ENCODE data around the gene KCNH2.
A peak's percentile ranks its signal among the peaks of the same experiment; 100 is the strongest.
"Not testable (repeated sequence)": the region's sequence is repeated elsewhere in the genome, so short reads cannot be mapped to it uniquely, and the experiment has no call there.

KCNH2 gene

DNA sequence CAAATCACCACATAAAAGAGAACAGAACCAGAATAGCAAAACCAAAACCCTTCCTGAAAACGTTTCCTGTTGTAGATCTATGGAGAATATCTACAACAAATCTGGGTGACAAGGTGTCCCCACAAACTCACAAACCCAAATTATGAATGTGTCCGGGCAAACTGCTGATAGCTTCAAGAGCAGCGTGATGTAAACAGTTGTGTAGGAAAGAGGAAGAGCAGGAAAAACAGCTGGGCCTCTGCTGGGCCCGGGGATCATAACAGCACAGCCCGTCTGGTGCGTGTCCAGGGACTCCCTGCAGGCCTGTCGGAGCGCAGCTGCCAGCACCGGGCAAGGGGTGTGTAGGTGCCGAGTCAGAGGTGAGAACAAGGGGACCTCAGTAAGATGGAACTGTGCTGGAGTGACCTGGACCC is 53.7 kb downstream of the KCNH2 start:
- DNase-seq: no peak

DNA sequence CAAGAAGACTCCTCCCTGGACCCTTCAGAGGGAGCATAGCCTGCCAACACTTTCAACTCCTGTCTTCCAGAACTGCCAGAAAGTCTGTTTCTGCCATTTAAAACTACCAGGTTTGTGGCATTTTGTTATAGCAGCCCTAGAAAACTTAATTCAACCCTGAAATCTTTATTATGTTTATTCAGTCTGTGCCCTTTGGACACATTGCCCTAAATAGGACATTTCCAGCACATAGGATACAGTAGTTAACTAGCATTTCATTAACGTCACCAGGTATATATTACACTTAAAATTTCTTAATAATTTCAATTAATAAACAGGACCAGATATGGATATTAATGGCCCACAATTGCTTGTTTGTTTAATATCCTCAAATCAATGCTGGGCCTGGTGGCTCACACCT is 54.3 kb downstream of the KCNH2 start:
- DNase-seq: no peak

DNA sequence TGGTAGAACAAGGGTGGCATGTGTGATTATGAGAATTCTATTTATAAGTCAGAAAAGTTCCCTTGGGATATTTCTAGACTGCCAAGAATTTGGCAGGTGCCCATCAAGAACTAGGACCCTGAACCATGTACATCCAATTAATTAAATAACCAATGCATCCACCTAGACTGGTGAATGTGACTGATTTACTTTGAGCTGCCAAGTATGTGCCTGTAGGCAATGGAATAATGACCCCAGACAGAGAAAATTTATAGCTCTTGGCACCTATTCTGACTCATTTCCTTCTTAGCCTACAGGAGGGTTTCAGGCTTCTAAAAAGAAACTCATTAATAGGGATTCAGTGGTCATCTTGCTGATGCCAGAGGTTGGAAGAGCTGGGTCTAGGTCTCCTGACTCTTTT is 54.9 kb downstream of the KCNH2 start:
- peak in 1 of 2 experiments; percentile 24 for DNase-seq

DNA sequence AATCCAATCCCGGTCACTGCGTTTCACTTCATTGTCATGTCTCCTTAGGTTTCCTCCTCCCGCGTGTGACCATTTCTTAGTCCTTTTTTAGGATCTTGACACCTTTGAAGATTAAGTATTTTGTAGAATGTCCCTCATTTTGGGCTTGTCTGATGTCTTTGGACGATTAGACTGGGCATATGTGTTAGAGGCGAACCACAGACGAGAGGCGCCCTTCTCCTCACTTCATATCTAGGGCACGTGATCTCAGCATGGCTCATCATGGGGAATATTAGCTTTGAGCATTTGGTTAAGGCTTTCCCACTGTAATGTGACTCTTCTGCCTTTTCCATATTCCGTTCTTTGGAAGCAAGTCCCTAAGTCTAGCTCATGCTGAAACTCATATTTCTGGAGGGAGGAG is 59.0 kb downstream of the KCNH2 start:
- DNase-seq: no peak

DNA sequence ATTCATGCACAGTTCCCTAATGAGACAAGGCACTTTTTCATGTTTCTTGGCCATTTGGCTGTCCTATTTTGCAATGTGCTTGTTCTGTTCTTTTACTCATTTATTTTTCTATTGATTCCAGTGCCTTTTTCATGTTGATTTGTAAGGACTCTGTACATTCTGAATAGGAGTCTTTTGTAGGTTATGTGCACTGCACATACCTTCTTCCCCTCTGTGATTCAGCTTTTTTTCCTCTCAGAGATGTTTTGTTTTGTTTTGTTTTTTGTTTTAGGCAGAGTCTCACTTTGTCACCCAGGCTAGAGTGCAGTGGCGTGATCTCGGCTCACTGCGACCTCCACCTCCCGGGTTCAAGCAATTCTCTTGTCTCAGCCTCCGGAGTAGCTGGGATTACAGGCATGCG is 59.7 kb downstream of the KCNH2 start:
- DNase-seq: no peak

DNA sequence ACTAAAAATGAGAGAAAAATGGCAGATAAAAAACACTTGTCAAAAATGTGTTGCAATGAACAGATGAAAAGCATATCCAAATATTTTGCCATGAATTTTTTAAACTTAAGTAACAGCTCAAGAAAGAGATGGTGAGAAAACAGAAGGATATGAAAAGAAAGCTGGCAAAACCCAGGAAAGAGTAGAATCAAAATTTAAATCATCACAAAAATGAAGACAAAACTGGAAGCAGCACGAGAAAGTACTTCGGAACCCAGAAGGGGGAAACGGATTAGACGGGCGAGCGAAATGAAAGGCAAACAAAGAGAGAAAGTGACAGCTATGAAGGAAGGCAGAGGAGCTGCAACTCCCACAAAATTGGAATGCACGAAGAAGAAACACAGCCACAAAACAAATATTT is 60.2 kb downstream of the KCNH2 start:
- no peak for DNase-seq

DNA sequence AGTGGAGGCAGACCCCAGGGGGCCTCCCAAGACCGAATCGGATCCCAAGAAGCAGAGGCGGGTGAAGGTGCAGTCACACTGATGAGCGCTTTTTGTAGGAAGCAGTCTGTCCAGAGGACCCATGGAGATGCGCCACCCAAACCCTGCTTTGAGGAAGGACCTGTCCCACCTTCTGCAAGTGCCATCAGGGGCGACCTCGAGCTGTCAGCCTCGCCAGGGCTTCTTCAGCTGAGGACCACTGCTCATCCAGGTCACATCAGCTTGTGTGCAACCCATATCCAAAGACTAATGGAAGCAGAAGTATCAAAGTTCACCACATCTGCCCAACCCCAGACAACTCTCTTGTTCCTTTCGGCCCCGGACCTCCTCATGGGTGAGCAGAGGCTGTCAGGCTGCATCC is 61.5 kb downstream of the KCNH2 start:
- DNase-seq: no peak

DNA sequence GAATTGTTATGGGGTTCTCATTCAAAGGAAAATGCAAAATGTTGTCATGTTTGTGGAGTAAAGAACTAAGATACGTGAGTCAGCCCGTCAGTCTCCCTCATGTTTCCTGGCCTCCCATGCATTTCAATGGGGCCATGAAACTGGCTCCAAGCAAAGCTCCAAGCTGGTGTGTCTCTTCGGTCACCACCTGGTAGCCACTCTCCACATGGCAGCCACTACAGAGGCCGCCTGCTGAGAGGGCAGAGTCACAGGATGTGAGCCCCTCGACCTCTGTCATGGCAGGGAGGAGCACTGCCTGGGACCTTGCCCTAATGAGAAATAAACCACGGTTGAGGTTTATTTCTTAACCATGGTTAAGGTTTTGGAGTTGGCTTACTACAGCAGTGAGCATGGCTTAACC is 63.2 kb downstream of the KCNH2 start:
- no peak for DNase-seq

DNA sequence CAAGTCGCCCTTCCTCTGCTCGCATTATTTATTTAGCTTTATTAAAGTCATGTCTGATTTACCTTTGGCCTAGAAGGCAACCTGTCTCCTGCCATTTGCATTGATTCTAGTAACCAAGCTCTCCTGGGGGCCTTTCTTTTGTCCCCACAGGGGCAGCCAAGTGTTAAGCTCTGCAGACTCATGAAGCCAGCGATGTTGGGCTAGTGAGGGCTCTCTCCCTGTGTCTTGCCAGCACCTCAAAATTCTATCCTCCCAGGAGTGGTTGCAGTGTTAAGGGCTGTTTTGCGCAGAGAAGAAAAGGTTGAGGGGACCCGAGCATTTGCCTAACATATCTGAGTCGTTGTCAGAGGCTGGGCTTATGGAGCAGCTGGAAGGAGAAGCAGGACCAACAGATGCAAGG is 63.9 kb downstream of the KCNH2 start:
- DNase-seq: no peak

DNA sequence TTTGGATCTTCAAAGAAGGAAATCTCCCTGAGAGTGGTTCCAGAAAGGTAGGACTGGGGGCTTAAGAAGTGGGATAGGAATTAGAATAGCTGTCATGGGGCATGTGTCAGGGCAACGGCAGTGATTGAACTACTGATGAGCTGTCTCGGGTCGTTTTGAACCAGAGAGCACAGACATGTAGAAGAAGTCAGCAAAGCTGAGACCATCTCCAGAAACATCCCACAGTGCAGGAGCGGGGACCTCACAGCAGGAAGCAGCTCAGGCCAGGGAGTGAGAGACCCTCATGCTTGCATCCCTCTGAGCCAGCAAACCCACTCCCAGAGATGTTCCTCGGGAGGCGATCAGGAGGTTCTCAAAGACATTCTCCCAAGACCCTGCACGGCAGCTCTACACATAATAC is 65.7 kb downstream of the KCNH2 start:
- DNase-seq: no peak

DNA sequence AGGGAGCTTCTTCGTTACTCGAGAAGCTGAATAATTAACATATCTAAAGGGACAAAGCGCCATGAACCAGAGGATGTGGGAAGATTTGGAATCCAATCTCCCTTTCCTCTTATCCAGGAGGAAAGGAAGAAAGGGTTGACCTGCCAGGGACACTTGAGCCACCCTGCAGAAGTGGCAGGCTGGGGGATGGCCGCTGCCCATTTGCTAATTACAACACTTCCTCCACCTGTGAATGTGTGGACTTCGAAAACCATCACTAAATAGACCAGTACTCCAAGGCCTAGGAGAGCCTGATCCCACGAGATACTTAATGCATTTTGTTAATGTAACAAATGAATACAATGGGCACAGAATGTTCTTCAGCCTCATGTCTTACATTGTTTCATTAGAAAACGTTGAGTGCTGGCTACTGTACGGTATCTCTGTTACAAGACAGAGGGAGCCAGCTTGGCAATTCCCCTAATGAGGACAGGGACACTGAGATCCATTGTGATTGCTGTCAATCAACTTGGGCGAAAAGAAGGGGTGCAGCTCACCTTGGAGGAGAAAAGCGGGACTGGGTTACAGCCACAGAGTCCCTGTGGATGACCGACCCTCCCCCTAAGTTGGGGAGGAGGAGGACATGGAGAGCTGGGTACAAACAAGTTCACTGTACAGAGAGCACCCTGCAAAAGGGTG is 66.4 kb downstream of the KCNH2 start:
- no peak for DNase-seq

DNA sequence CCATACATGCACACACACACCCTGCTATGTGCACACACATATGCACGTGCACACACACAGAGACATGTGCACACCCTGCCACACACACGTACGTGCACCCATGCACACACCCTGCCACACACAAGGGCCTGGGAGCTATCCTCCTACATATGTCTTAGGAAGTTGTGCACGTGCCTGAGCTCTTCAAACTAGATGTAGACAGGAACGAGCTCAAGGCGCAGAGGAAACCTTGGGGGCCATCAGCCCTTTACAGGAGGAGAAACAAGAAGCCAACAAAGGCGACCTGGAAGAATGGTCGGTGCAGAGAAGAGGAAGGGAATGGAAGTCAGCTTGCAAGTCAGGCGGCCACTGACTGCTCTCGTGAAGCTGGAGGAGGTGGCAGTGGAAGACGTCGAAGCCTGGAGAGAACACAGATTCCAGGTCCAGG is 67.1 kb downstream of the KCNH2 start:
- no peak for DNase-seq

DNA sequence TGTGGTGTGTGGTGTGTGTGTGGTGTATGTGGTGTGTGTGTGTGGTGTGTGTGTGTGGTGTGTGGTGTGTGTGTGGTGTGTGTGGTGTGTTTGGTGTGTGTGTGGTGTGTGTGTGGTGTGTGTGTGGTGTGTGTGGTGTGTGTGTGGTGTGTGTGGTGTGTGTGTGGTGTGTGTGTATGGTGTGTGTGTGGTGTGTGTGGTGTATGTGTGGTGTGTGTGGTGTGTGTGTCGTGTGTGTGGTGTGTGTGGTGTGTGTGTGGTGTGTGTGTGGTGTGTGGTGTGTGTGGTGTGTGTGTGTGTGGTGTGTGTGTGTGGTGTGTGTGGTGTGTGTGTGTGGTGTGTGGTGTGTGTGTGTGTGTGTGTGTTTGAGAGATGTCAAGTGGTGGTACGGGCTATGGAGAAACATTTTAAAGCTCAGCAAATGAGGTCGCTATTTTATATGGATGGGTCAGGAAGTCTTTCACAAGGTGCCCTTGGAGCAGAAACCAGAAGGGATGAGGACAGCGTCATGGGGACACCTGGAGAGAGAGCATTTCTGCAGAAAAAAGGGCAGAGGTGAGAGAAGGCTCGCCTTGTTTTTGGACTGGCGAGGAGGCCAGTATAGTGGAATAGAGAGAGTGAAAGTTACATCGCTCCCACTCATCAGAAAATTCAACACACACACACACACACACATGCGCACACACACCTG is 67.7 kb downstream of the KCNH2 start:
- DNase-seq: not testable (repeated sequence)

DNA sequence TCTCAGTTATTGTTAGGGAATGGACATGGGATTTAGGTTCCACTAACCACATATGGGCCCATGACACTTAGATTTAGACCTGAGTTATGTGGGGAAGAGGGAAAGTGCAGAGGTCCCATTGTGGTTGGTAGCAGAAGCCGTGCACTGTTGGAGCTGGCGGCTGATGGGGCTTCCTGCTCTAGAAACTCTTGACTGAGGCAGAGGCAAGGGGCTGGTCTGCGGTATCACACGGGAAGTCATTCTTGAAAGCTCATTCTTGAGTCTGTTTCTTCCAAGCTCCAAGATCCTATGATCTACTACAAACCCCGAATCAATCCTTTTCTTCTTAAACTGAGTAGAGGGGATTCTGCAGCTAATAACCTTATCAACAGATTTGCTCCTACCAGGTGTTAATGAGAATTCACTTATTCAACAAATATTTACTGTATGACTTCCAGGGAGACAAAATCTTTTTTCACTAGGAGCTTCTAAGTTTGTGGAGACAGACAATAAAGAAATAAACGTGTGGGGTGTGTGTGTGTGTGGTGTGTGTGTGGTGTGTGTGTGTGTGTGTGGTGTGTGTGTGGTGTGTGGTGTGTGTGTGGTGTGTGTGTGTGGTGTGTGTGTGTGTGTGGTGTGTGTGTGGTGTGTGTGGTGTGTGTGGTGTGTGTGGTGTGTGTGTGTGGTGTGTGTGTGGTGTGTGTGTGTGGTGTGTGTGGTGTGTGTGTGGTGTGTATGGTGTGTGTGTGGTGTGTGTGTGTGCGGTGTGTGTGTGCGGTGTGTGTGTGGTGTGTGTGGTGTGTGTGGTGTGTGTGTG is 68.7 kb downstream of the KCNH2 start:
- DNase-seq: no peak

DNA sequence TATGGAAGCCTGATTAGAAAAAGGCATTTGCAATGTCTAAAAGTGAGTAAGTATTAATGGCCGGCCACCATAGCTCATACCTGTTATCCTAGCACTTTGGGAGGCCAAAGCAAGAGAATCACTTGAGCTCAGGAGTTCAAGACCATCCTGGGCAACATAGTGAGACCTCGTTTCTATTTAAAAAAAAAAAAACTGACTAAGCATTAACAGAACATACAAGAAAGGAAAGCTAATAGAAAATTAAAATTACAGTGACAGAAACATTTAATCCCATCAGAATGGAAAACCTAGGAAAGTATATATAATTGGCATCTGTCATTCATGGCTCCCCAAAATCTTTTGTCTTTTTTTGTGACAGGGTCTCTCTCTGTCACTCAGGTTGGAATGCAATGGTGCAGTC is 69.9 kb downstream of the KCNH2 start:
- no peak for DNase-seq

DNA sequence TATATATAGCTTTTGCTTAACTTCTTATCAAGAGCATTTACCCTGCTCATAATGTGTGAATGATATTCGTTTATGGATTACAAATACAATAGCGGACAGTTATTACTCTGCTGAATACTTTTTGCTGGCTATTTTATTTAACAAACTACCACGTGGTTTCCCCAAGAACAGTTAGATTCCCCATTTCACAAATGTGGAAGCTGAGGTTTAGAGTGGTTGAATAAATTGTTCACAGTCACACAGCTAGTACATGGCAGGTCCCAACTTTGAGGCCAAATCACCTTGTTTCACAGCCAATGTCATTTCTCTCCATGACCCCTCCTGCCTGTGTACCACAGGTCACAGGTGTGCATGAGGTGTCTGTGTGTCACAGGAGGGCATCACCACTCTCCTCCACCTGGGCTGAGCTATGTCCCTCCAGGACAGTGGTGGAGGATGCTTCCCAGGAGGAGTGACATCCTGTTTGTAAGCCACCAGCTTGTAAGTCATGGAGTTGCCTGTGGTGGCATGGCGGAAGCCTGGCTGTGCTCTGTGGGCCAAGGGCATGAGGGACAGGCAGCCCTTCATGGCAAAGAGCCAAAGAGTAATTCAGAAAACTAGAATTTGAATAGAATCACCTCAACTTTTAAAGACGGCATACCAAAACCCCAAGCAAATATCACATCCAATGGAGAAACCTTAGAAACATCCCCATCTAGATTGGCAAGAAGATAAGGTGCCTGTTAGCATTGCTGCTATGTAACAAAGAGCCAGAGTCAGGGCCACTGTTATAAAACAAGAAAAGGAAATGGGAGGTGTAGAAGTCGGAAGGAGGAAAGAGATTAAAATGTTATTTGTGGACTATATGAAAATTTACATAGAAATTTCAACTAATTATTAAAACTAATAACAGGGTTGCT is 73.9 kb downstream of the KCNH2 start:
- DNase-seq: peak in 1 of 2 experiments; percentile 40

DNA sequence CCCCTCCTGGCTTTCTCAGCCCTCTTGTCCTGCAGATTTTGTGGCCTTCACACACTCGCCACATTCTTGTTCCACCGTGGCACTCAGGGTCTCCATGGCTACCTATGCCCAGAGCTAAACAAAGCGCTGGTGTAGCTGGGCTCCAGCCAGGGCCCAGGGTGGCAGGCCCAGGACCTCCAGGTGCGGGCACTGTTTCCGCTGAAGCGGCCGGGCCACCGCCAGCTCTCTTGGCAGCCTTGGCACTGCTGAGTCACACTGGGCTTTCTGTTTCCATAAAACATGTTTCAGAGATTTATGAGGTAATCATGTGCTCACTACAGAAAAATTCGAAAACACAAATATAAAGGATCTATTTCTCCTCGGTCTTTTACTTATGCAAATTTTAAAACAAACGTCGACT is 74.5 kb downstream of the KCNH2 start:
- peak; percentile 83 to 93 for DNase-seq

DNA sequence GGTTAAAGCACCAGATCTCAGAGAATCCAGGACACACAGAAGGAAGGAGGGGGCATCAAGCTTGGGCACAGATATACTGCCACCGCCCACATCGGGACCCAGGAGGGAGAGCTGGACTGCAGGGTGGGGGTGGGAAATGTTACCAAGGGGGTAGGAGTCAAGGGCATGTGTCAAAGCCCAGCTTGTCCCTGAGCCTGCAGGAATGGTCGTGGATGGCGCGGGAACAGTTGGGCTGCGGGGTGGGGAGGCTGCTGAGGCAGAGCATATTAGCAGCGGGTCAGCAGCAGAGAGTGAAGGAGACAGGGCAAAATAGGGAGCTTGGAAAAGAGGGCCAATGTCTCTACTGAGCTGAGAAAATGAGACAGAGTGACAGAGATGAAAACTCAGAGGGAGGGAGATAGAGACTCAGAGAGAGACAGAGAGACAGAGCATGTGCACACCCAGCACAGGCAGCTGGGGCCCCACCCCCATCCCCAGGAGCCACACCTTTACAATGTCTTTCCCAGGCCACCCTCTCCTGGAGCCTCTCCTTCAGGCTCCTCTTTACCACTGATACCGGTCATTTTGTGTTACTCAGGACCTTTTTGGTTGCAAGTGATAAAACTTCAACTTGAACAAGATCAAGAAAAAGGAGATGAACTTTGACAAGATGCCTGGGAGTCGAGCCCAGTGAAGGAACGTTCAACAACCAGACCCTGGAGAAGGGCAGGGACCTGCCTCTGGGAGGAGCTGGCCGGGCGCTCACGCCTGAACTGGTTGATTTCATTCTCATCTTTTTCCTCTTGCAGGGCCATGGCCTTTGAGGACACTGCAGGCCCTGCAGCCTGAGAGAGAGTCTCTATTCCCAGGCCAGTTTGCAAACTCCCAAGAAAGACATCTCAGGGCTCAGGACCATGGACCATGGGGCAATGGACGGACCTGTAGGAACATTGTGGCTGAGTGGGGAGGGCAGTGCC is 75.8 kb downstream of the KCNH2 start:
- DNase-seq: no peak

DNA sequence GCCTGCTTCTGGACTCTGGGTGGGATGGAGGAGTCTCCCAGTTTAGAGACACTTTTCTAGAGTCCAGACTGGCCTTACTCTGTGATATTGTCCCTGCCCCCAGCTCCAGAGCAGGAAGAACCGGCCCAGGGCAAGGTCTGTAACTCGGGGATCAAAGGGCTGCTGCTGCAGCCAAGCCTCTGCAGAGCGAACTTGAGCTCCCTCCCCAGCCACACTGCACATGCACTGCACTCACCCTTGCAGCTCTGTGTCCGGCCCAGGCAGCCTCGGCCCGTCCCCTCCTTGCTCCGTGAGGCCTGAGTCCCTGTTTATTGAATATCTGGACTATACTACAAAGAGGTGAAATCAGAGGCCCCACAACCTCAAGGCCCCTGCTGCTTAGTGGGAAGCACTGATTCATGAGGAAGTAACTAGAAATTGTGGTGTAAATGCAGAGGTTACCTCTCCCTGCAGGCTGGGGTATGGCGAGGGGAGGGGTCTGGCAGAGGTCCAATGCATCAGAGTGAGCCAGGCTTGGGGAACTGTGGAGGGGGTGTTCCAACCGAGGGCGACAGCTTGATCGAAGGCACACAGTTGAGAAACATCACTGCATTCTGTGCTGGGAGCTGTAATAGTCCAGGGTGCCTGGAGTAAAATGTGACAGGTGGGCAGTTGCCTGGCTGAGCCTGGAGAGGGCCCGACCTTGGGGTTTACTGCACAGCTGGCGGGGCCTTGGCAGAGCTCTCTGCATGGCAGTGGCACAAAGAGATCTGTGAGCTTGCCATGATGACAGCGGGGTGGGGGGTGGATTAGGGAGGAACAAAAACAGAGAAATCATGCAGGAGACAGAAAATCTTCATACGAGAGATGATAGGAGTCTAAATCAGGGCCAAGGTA is 76.7 kb downstream of the KCNH2 start:
- DNase-seq: peak; percentile 91

DNA sequence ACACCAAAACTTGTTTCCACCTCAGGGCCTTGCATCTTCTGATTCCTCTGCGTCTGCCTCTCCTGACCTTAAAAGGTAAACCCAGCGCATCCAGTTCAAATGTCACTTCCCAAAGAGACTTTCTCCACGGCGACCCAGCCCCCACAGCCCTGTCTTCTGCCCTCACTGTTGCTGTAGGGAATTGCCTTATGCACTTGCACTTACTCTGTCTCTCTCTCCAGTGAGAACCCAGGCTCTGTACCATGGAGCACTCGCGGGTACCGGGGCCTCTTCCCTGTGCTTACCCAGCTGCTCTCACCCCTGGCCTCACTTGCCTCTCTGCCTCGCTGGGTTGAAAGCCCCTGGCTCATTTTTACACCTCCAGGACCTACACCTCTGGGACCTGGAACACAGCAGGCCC is 77.4 kb downstream of the KCNH2 start:
- no peak for DNase-seq

Data from NCI-H2081 (cell line).